Esophagus squamous epithelium (tissue), 4 donors: ENCODE measurements around the gene ANKRD63.

ENCODE experiments used
- POLR2A ChIP-seq, 4 donors: fragments of 450-650 bp; IDR thresholded peaks; one replicate each; pipeline ENCODE4 v1.6.1; 2017; ENCODE audit warnings: antibody characterized with exemption in 4 of 4, mild to moderate bottlenecking in 4 of 4, moderate library complexity in 3 of 4
- TF ChIP-seq, protein P1 (sequence below), 6 experiments: fragments of 450-650 bp in 4 of 6; fragments of 200-600 bp in 2 of 6; sonication (generic) in 2 of 6; IDR thresholded peaks; one replicate each; pipeline ENCODE4 v1.5.1; 2016 to 2019; ENCODE audit warnings: antibody characterized with exemption in 6 of 6, mild to moderate bottlenecking in 4 of 6, moderate library complexity in 4 of 6

DNA sequence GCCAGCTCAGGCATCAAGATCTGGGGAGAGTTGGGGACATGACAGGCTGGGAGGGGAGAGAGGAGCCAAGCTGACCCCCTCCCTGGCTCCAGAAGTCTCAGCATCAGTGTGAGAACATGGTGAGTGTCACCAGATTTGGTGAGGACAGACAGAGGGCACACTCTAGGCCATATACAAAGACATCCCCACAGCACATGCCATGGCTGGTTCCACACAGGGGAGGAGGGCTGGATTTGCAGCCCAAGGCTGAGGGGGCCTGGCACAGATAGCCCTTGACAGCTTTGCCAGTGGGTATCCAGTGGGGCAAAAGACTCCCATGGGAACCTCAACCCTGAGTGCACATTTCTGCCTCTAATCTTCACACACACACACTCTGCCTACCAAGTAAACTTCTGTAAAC, 10.1 kb upstream of the ANKRD63 start:
- no peak for TF ChIP-seq POLR2A (IDR thresholded peaks at IDR 0.05)
- TF ChIP-seq, protein P1, sequence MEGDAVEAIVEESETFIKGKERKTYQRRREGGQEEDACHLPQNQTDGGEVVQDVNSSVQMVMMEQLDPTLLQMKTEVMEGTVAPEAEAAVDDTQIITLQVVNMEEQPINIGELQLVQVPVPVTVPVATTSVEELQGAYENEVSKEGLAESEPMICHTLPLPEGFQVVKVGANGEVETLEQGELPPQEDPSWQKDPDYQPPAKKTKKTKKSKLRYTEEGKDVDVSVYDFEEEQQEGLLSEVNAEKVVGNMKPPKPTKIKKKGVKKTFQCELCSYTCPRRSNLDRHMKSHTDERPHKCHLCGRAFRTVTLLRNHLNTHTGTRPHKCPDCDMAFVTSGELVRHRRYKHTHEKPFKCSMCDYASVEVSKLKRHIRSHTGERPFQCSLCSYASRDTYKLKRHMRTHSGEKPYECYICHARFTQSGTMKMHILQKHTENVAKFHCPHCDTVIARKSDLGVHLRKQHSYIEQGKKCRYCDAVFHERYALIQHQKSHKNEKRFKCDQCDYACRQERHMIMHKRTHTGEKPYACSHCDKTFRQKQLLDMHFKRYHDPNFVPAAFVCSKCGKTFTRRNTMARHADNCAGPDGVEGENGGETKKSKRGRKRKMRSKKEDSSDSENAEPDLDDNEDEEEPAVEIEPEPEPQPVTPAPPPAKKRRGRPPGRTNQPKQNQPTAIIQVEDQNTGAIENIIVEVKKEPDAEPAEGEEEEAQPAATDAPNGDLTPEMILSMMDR (IDR thresholded peaks at IDR 0.05): no peak
